NCI-H2227 (cell line): ENCODE results near the gene CUTA.
"Not testable (repeated sequence)": the region's sequence is repeated elsewhere in the genome, so short reads cannot be mapped to it uniquely, and the experiment has no call there.

Source experiments
- DNase-seq: peaks from one replicate; lab custom pipeline; 2025; ENCODE audit not compliant: unreplicated experiment; lab: John Stamatoyannopoulos, UW

CUTA gene

GRCh38 chr6:33407132-33407718 lies 10.7 kb downstream of the CUTA start:
- no peak for DNase-seq

- DNase-seq = no peak
Observed at GRCh38 chr6:33406126-33406525, 11.8 kb downstream of the CUTA start.

GRCh38 chr6:33405386-33405940 lies 12.4 kb downstream of the CUTA start:
- DNase-seq = no peak

GRCh38 chr6:33404884-33405283 lies 13.0 kb downstream of the CUTA start:
- DNase-seq = no peak

- DNase-seq = not testable (repeated sequence)
Observed at GRCh38 chr6:33399881-33400280, 18.0 kb downstream of the CUTA start.

- DNase-seq = not testable (repeated sequence)
Observed at GRCh38 chr6:33398601-33399000, 19.3 kb downstream of the CUTA start.

- DNase-seq = no peak
Observed at GRCh38 chr6:33397541-33397940, 20.4 kb downstream of the CUTA start.

- DNase-seq = no peak
Observed at GRCh38 chr6:33392979-33393378, 24.9 kb downstream of the CUTA start.

GRCh38 chr6:33392595-33392948 lies 25.3 kb downstream of the CUTA start:
- DNase-seq = no peak

GRCh38 chr6:33391922-33392594 lies 25.8 kb downstream of the CUTA start:
- peak; percentile 67 for DNase-seq

GRCh38 chr6:33391278-33391921 lies 26.5 kb downstream of the CUTA start, which contains the start of gene KIFC1:
KIFC1 (plus strand) TSS chr6:33391823; CDS start chr6:33391986, 163 bp downstream.
- DNase-seq = peak; percentile 100

GRCh38 chr6:33390767-33391277 lies 27.1 kb downstream of the CUTA start:
- no peak for DNase-seq

GRCh38 chr6:33390173-33390572 lies 27.7 kb downstream of the CUTA start:
- no peak for DNase-seq

- peak; percentile 47 for DNase-seq
Observed at GRCh38 chr6:33384581-33385020, 33.3 kb downstream of the CUTA start.

- no peak for DNase-seq
Observed at GRCh38 chr6:33383427-33384185, 34.3 kb downstream of the CUTA start.

- DNase-seq = no peak
Observed at GRCh38 chr6:33380272-33380981, 37.5 kb downstream of the CUTA start.

GRCh38 chr6:33379184-33379583 lies 38.7 kb downstream of the CUTA start:
- not testable (repeated sequence) for DNase-seq

GRCh38 chr6:33377171-33377570 lies 40.7 kb downstream of the CUTA start:
- DNase-seq = no peak

GRCh38 chr6:33375143-33375671 lies 42.7 kb downstream of the CUTA start:
- no peak for DNase-seq
